OCI-M2 (cell line): ENCODE results near the gene KIDINS220.

ENCODE experiments used
- DNase-seq: peaks from one replicate; lab custom pipeline; 2025; ENCODE audit not compliant: unreplicated experiment; lab: John Stamatoyannopoulos, UW

KIDINS220 gene

DNA sequence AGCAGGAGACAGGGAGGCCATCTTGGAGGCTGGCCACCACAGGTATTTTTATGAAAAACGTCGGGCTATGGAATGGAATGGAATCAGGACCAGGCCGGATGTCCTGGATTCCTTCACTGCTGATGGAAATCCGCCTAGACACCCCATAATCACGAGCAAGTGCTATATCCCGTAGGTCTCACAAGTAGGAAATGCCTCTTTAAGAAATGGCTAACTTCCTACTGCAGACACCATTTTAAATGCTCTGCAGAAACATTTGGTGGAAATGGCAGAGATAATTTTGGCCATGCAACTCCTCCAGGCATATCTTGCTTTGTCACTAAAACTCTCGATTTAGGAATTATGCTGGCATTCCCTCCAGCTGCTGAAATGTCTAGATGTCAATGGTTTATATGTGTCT lies 137.6 kb downstream of the KIDINS220 start:
- no peak for DNase-seq

DNA sequence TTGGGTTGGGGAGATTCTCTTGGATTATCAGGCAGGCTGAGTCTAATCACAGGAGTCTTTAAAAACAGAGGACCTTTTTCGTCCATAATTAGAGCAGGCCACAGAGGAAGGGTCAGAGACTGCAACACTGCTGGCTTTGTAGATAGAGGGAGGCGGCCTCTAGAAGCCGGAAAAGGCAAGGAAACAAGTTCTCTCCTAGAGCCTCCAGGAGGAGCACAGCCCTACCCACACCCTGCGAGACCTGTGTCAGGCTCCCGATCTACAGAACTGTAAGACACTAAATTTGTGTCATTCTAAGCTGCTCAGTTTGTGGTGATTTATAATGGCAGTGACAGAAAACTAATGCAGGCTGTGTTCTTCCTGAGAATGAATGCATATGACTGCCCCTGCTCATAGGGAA lies 140.2 kb downstream of the KIDINS220 start:
- no peak for DNase-seq

GRCh38 chr2:8694737-8695136 lies 142.7 kb downstream of the KIDINS220 start:
- DNase-seq, result no peak

- DNase-seq, result no peak
These were observed 144.1 kb downstream of the KIDINS220 start for GRCh38 chr2:8693157-8693821.

- no peak for DNase-seq
These were observed 144.6 kb downstream of the KIDINS220 start for GRCh38 chr2:8692783-8693156.

GRCh38 chr2:8691859-8692437 lies 145.5 kb downstream of the KIDINS220 start:
- no peak for DNase-seq

GRCh38 chr2:8685697-8686358 lies 151.6 kb downstream of the KIDINS220 start:
- no peak for DNase-seq

- no peak for DNase-seq
These were observed 152.3 kb downstream of the KIDINS220 start for GRCh38 chr2:8684878-8685696.

- DNase-seq, result no peak
These were observed 152.9 kb downstream of the KIDINS220 start for GRCh38 chr2:8684540-8684877.

- no peak for DNase-seq
These were observed 154.4 kb downstream of the KIDINS220 start for GRCh38 chr2:8682719-8683667.

DNA sequence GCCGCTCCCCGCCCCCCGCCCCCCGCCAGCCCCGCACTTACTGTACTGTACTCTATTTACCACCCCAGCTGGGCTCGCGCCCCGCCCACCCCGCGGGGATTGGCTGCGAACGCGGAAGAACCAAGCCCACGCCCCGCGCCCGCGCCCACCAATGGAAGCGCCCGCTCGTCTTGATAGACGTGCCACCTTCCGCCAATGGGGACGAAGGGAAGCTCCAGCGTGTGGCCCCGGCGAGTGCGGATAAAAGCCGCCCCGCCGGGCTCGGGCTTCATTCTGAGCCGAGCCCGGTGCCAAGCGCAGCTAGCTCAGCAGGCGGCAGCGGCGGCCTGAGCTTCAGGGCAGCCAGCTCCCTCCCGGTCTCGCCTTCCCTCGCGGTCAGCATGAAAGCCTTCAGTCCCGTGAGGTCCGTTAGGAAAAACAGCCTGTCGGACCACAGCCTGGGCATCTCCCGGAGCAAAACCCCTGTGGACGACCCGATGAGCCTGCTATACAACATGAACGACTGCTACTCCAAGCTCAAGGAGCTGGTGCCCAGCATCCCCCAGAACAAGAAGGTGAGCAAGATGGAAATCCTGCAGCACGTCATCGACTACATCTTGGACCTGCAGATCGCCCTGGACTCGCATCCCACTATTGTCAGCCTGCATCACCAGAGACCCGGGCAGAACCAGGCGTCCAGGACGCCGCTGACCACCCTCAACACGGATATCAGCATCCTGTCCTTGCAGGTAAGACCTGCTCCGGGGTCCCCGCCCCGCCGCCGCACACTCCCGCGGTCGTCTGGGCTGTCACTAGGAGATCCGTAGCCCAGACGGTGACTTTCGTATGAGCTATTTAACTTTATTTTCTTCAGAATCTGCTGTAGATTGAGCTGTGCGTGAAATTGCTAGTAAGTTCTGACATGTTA lies 155.4 kb downstream of the KIDINS220 start, which contains the start of gene ID2:
Gene ID2, plus strand, starts transcription at position 271 of the 907 bp plus-strand sequence. Its CDS starts 110 bp downstream, at position 381.
- DNase-seq, result peak; percentile 74

DNA sequence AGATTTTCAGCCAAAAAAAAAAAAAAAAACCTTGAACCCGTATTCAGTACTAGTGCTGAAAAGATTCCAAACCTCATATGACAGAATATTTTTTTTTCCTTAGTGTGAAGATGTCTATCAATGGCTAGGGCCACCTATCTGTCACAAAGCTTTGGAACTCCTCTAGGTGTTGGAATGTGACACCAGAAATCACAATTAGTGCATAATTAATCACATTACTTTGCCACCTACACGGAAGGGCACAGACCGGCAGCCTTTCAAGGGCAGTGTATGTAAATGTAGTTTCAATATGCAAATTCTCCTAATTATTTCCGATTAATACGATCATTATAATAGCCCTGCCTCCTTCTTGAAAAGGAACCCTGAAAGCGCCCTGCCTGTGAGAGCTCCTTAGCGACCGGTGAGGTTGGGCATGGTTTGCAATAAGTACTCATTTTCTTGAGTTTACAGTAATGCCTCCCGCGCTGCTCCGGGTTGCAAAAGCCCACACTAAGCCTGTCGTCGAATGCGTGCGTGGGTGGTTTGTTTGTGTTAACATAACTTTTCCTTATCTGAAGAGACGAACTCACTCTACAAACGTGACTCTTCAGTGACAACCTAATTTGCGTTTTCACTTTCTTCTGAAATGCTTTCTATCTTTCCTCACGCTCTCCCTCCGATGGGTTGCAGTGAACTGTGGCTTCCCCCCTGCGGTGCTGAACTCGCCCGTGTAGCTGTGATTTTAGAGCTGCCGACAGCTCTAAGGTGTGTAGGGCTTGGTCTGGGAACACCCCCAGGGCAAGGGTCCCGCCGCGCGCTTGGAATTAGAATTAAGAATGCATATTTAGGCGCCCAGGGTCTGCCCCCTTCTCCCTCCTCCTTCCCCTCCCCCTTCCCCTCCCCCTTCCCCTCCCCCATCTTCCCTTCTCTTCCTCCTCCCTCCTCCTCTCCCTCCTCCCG lies 156.3 kb downstream of the KIDINS220 start:
- DNase-seq, result no peak

DNA sequence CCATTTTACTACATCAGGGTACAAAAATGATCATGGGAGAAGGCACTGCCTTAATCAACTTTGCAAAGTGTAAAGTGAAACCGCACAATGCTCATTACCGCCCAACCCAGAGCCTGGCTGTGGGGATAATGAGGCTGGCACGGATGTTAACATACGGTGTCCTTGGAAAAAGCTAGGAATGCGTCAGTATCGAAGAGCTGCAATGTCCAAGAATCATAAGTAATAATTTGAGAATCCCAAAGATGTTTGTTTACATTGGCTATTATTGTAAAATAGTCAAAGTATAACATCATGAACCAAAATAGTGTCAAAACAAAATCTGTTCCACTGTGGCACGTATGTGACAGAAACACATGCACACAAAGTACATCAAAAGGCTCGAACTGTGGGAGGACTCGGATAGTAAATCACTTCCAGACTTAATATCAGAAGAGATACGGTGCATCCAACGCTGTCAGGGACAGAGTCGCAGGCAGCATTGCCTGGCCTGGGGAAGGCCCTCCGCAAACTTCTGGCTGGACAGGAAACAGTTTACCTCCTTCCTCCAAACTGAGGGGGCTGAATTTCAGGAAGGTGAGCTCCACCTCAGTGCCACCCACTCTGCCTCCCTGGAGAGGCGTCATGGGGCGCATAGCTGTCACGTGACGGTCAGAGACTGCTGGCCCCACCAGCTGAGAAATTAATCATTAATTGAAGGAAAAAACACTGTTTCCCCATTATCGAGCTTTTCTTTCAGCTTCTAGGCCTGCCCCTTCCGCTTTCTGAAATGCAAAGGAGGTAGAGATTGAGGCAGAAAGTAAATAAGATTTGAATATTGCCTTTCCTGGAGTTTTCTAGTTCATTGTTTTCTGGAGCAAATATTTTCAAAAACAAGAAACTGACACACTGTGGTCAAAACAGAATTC lies 157.3 kb downstream of the KIDINS220 start:
- DNase-seq, result no peak

DNA sequence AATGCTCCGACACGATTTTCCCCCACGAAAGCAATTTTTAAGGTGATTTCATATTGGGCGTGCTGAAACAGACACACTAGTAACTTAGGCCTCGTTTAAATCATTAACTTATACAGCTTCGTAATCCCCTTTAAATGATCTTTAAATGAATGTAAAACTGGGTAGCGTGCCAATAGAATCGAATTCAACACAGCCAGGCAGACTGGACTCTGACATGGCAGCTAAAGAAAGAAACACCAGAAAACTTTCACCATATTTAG lies 157.9 kb downstream of the KIDINS220 start:
- no peak for DNase-seq
